WTC11 (cell line): ENCODE measurements around the gene MUC3A. TPM values are rescaled to one million over a fixed set of nuclear protein-coding genes. Genes with fewer than 3 reads are reported as not detected.

ENCODE experiments used
- ATAC-seq: fragments of 200-7000 bp; cut with Tn5 transposase; 2 replicates; pipeline ENCODE4 v1.10.0; 2021; ENCODE audit warnings: mild to moderate bottlenecking, moderate library complexity
- CTCF ChIA-PET: fragments of 300-600 bp; sonication (Branson Sonifier 250); formaldehyde crosslinking; loops from one replicate; lab custom pipeline; 2021; ENCODE audit warnings: antibody characterized with exemption; lab: Charles Lee
- POLR2A ChIA-PET: fragments of 350-600 bp; sonication (Branson Sonifier 250); formaldehyde crosslinking; loops from one replicate; lab custom pipeline; 2021; ENCODE audit warnings: antibody characterized with exemption; lab: Charles Lee
- DNase-seq: peaks from one replicate; pipeline ENCODE4 v3.0.0; 2021; ENCODE audit warnings: low spot score
- H3K27ac Mint-ChIP-seq: 2 replicates; pipeline ENCODE4 v1.8.0; 2021; ENCODE audit warnings: mixed read lengths
- H3K27me3 Mint-ChIP-seq: 2 replicates; pipeline ENCODE4 v1.8.0; 2021; ENCODE audit warnings: low read depth, mild to moderate bottlenecking, moderate library complexity, mixed read lengths
- H3K36me3 Mint-ChIP-seq: 2 replicates; pipeline ENCODE4 v1.8.0; 2021; ENCODE audit warnings: mixed read lengths
- H3K4me1 Mint-ChIP-seq: 2 replicates; pipeline ENCODE4 v1.8.0; 2022; ENCODE audit warnings: mixed read lengths
- H3K4me3 Mint-ChIP-seq: 2 replicates; pipeline ENCODE4 v1.8.0; 2021; ENCODE audit warnings: mild to moderate bottlenecking, moderate library complexity, mixed read lengths
- H3K9me3 Mint-ChIP-seq: 2 replicates; pipeline ENCODE4 v1.8.0; 2021; ENCODE audit warnings: mixed read lengths
- CREM ChIP-seq: sonication (generic); formaldehyde crosslinking; IDR thresholded peaks from 2 replicates; pipeline ENCODE4 v1.8.1; 2022; ENCODE audit warnings: mild to moderate bottlenecking, missing genetic modification reagents, moderate library complexity
- CTCF ChIP-seq: fragments of 200-600 bp; IDR thresholded peaks from 2 replicates; pipeline ENCODE4 v1.8.0; 2022; ENCODE audit warnings: antibody characterized with exemption
- E2F1 ChIP-seq: sonication (generic); formaldehyde crosslinking; IDR thresholded peaks from 2 replicates; pipeline ENCODE4 v1.8.0; 2022; ENCODE audit warnings: mild to moderate bottlenecking, missing genetic modification reagents
- E2F4 ChIP-seq: sonication (generic); formaldehyde crosslinking; IDR thresholded peaks from 2 replicates; pipeline ENCODE4 v1.8.1; 2022; ENCODE audit warnings: low read depth, mild to moderate bottlenecking, moderate library complexity, missing genetic modification reagents, borderline replicate concordance
- ELF4 ChIP-seq: sonication (generic); formaldehyde crosslinking; IDR thresholded peaks from 2 replicates; pipeline ENCODE4 v1.8.1; 2022; ENCODE audit warnings: low read depth, mild to moderate bottlenecking, moderate library complexity, missing genetic modification reagents
- ERG ChIP-seq: fragments of 250-450 bp; sonication (Bioruptor Pico); IDR thresholded peaks from 2 replicates; pipeline ENCODE4 v1.8.0; 2021; ENCODE audit warnings: mild to moderate bottlenecking
- ETV6 ChIP-seq: sonication (generic); formaldehyde crosslinking; IDR thresholded peaks from 2 replicates; pipeline ENCODE4 v1.8.1; 2022; ENCODE audit warnings: mild to moderate bottlenecking, missing genetic modification reagents
- FOXP1 ChIP-seq: sonication (generic); formaldehyde crosslinking; IDR thresholded peaks from 2 replicates; pipeline ENCODE4 v1.8.0; 2022; ENCODE audit warnings: missing genetic modification reagents, mild to moderate bottlenecking, moderate library complexity, borderline replicate concordance
- IRF1 ChIP-seq: sonication (generic); formaldehyde crosslinking; IDR thresholded peaks from 2 replicates; pipeline ENCODE4 v1.8.0; 2023; ENCODE audit warnings: missing genetic modification reagents
- JAZF1 ChIP-seq: fragments of 250-450 bp; sonication (Bioruptor Pico); IDR thresholded peaks from 2 replicates; pipeline ENCODE4 v1.9.0; 2021; ENCODE audit warnings: moderate library complexity, mild to moderate bottlenecking, inconsistent platforms
- NFATC4 ChIP-seq: fragments of 250-450 bp; sonication (Bioruptor Pico); IDR thresholded peaks from 2 replicates; pipeline ENCODE4 v1.9.0; 2021; ENCODE audit warnings: mild to moderate bottlenecking
- NR1H2 ChIP-seq: sonication (generic); formaldehyde crosslinking; IDR thresholded peaks from 2 replicates; pipeline ENCODE4 v1.9.0; 2021; ENCODE audit warnings: mild to moderate bottlenecking, moderate library complexity, missing genetic modification reagents
- PREB ChIP-seq: sonication (generic); formaldehyde crosslinking; IDR thresholded peaks from 2 replicates; pipeline ENCODE4 v1.8.1; 2022; ENCODE audit warnings: mild to moderate bottlenecking, missing genetic modification reagents, moderate library complexity, borderline replicate concordance
- PRRX2 ChIP-seq: fragments of 250-450 bp; sonication (Bioruptor Pico); IDR thresholded peaks from 2 replicates; pipeline ENCODE4 v1.8.0; 2021; ENCODE audit warnings: mild to moderate bottlenecking
- RELA ChIP-seq: sonication (generic); formaldehyde crosslinking; IDR thresholded peaks from 2 replicates; pipeline ENCODE4 v1.8.1; 2022; ENCODE audit warnings: missing genetic modification reagents, mild to moderate bottlenecking, borderline replicate concordance
- STAT6 ChIP-seq: sonication (generic); formaldehyde crosslinking; conservative IDR thresholded peaks from 2 replicates; pipeline ENCODE4 v1.8.1; 2023; ENCODE audit warnings: mild to moderate bottlenecking, low read depth, missing genetic modification reagents, moderate library complexity
- TP53 ChIP-seq: sonication (generic); formaldehyde crosslinking; IDR thresholded peaks from 2 replicates; pipeline ENCODE4 v1.8.1; 2023; ENCODE audit warnings: mild to moderate bottlenecking, missing genetic modification reagents
- ZBTB43 ChIP-seq: sonication (generic); formaldehyde crosslinking; IDR thresholded peaks from 2 replicates; pipeline ENCODE4 v1.8.1; 2023; ENCODE audit warnings: mild to moderate bottlenecking, missing genetic modification reagents
- ZNF121 ChIP-seq: sonication (generic); formaldehyde crosslinking; IDR thresholded peaks from 2 replicates; pipeline ENCODE4 v1.8.0; 2023; ENCODE audit warnings: missing genetic modification reagents
- ZNF232 ChIP-seq: sonication (generic); formaldehyde crosslinking; IDR thresholded peaks from 2 replicates; pipeline ENCODE4 v1.8.0; 2022; ENCODE audit warnings: mild to moderate bottlenecking, missing genetic modification reagents
- ZNF263 ChIP-seq: sonication (generic); formaldehyde crosslinking; IDR thresholded peaks from 2 replicates; pipeline ENCODE4 v1.8.1; 2022; ENCODE audit warnings: low read depth, mild to moderate bottlenecking, moderate library complexity, missing genetic modification reagents
- total RNA-seq: library from RNA; stranded (reverse); gene quantifications from 3 replicates; pipeline ENCODE4 v1.2.3, GENCODE V29; 2021

Gene MUC3A
- total RNA-seq, 1 experiment from 2014 or later, result 50.6 TPM

- no peak for TF ChIP-seq ERG (CRISPR knock-in tag)
Observed at GRCh38 chr7:100963386-100963785, 14.1 kb downstream of the MUC3A start (continued).

- no peaks in the 10 kb centered on the region; the same call in 1 of the 2 replicates for H3K36me3 Mint-ChIP-seq
- POLR2A ChIA-PET, result no interaction called here
- H3K9me3 Mint-ChIP-seq, result no peaks in the 10 kb centered on the region
- H3K27me3 Mint-ChIP-seq, result peaks cover 30% of the 10 kb centered on the region
- no peak for TF ChIP-seq CTCF
- no peak for TF ChIP-seq RELA (CRISPR knock-in tag)
- TF ChIP-seq ELF4 (CRISPR knock-in tag), result no peak
- TF ChIP-seq JAZF1 (CRISPR knock-in tag), result no peak
- no peak for TF ChIP-seq ZNF232 (CRISPR knock-in tag)
- no peak for TF ChIP-seq E2F1
- no peak for TF ChIP-seq PRRX2
- TF ChIP-seq ZBTB43, result no peak
- no peak for TF ChIP-seq ZNF263
- no peak for TF ChIP-seq TP53 (CRISPR knock-in tag)
- no peak for TF ChIP-seq NFATC4 (CRISPR knock-in tag)
- no peak for TF ChIP-seq NR1H2 (CRISPR knock-in tag)
- TF ChIP-seq E2F4 (CRISPR knock-in tag), result no peak
- no peak for TF ChIP-seq ETV6 (CRISPR knock-in tag)
- ATAC-seq (no peak), DNase-seq (no peak)
- CTCF ChIA-PET, result interaction anchor here (0.8 to 1.1 kb wide), 2 partner anchors 66 to 319 kb away, joined by 3 read pairs; no protein-coding TSS in a partner anchor
- H3K27ac Mint-ChIP-seq, result no peak overlapping the region
- peaks cover 33% of the 10 kb centered on the region for H3K4me1 Mint-ChIP-seq
- no peak overlapping the region; the same call in 1 of the 2 replicates for H3K4me3 Mint-ChIP-seq
Observed at GRCh38 chr7:100963874-100964273, 14.5 kb downstream of the MUC3A start.

- peaks cover 4% of the 10 kb centered on the region; the same call in 1 of the 2 replicates for H3K36me3 Mint-ChIP-seq
- POLR2A ChIA-PET, result no interaction called here
- H3K27me3 Mint-ChIP-seq, result peaks cover 30% of the 10 kb centered on the region
- peaks cover 38% of the 10 kb centered on the region for H3K4me1 Mint-ChIP-seq
- no peaks in the 10 kb centered on the region for H3K9me3 Mint-ChIP-seq
- DNase-seq (no peak), ATAC-seq (no peak)
- 0 out of 2 replicates have a peak, but pooled peaks have one; percentile 36 for TF ChIP-seq TP53 (CRISPR knock-in tag)
- TF ChIP-seq STAT6 (CRISPR knock-in tag), result 0 out of 2 replicates have a peak, but pooled peaks have one; percentile 42
- TF ChIP-seq PREB, result no peak
- no peak for TF ChIP-seq IRF1 (CRISPR knock-in tag)
- TF ChIP-seq FOXP1 (CRISPR knock-in tag), result peak; percentile 53; the same call in 1 of the 2 replicates
- no peak for TF ChIP-seq CREM (CRISPR knock-in tag)
- TF ChIP-seq ZNF121 (CRISPR knock-in tag), result no peak
- peak overlapping the region; percentile 24 for H3K4me3 Mint-ChIP-seq
- no peak overlapping the region for H3K27ac Mint-ChIP-seq
- CTCF ChIA-PET, result interaction anchor here (0.8 to 2.0 kb wide), 4 partner anchors 54 to 318 kb away, joined by 3 to 26 read pairs (median 12); partner anchors contain the start of genes ACHE and MUC17
Observed at GRCh38 chr7:100964630-100965029, 15.3 kb downstream of the MUC3A start.
